ENCODE measurements around the gene LHB.

The LHB gene

GRCh38 chr19:49006905-49007304 is 10.0 kb downstream of the LHB start:
- no peak for DNase-seq

GRCh38 chr19:49004964-49005614 is 11.8 kb downstream of the LHB start:
- DNase-seq = no peak

- DNase-seq = no peak
These were observed 12.8 kb downstream of the LHB start for GRCh38 chr19:49004133-49004532.

- peak; percentile 73 for DNase-seq
These were observed 17.2 kb downstream of the LHB start for GRCh38 chr19:48999481-49000325.

GRCh38 chr19:48997972-48998371 is 18.9 kb downstream of the LHB start:
- DNase-seq = peak; percentile 81

GRCh38 chr19:48994035-48994386 is 22.9 kb downstream of the LHB start:
- peak; percentile 24 for DNase-seq

- DNase-seq = peak; percentile 99
These were observed 23.5 kb downstream of the LHB start, which contains the start of the genes GYS1 and RUVBL2 for GRCh38 chr19:48993175-48994034. GYS1 (minus strand) TSS chr19:48993309; CDS start chr19:48993112, 197 bp downstream. RUVBL2 (plus strand) TSS chr19:48993887; CDS start chr19:48993912, 25 bp downstream.

GRCh38 chr19:48992581-48993174 is 24.2 kb downstream of the LHB start:
- DNase-seq = no peak

- peak; percentile 45 for DNase-seq
These were observed 24.9 kb downstream of the LHB start for GRCh38 chr19:48991873-48992580.

GRCh38 chr19:48991011-48991609 is 25.8 kb downstream of the LHB start:
- DNase-seq = no peak

GRCh38 chr19:48990400-48990799 is 26.5 kb downstream of the LHB start:
- DNase-seq = no peak

GRCh38 chr19:48989701-48990291 is 27.1 kb downstream of the LHB start:
- no peak for DNase-seq

- no peak for DNase-seq
These were observed 28.0 kb downstream of the LHB start for GRCh38 chr19:48988860-48989259.

- no peak for DNase-seq
These were observed 28.6 kb downstream of the LHB start for GRCh38 chr19:48988286-48988685.

- DNase-seq = no peak
These were observed 29.6 kb downstream of the LHB start for GRCh38 chr19:48987323-48987722.

- no peak for DNase-seq
These were observed 30.7 kb downstream of the LHB start for GRCh38 chr19:48986211-48986610.

- DNase-seq = no peak
These were observed 31.2 kb downstream of the LHB start for GRCh38 chr19:48985711-48986110.

- no peak for DNase-seq
These were observed 34.6 kb downstream of the LHB start for GRCh38 chr19:48982280-48982679.

GRCh38 chr19:48977061-48977460 is 39.8 kb downstream of the LHB start:
- no peak for DNase-seq

- peak; percentile 66 for DNase-seq
These were observed 40.7 kb downstream of the LHB start for GRCh38 chr19:48975947-48976847.
